HG03175 (cell line): Measurements from ENCODE around the gene NKAIN4.

Experiments used
- ATAC-seq: cut with Tn5 transposase; IDR thresholded peaks from one replicate; pipeline ENCODE4 v1.9.1; 2021; ENCODE audit warnings: mild to moderate bottlenecking, moderate library complexity; ENCODE audit not compliant: unreplicated experiment

Gene NKAIN4

DNA sequence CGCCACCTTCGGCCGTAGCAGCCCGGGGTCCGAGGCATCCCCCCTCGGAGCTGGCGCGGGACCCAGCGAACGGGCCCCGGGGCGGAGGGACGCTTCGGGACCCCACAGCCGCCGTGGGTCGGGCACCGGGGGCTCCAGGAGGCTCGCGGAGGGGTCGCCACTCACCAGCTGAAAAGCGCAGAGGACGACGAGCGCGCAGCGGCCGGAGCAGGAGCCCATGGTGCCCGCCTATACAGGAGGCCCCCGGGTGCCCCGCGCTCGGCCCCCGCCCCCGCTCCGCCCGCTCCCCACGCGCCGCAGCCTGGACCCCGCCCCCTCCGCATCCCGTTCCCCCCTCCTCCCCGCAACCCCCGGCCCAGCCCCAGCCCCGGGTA lies at the start of gene NKAIN4:
Gene NKAIN4, minus strand, starts transcription at position 232 of the 374 bp plus-strand sequence. Its CDS starts 13 bp downstream, at position 219.
- no peak for ATAC-seq

DNA sequence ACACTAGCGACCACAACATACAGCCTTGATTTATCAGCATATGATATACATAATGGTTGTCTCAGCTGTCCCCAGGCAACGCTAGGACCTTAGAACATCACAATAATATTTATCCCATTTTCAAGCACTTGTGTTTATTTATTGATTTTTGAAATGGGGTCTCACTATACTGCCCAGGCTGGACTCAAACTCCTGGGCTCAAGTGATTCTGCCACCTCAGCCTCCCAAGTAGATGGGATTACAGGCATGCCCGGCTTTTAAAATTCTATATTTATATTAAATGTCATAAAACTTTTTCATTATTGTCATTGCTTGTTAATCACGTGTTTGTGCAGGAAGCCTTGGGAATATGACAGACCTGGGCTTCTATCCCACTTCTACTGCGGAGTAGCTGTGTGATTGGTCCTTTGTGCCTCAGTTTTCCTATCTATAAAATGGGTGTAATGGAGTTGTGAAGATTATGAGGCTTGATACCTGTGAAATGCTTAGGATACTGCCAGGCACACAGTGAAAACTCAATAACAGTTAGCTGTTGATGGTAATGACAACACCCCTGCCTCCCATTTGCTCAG lies 48.9 kb upstream of the NKAIN4 start:
- ATAC-seq, result no peak

DNA sequence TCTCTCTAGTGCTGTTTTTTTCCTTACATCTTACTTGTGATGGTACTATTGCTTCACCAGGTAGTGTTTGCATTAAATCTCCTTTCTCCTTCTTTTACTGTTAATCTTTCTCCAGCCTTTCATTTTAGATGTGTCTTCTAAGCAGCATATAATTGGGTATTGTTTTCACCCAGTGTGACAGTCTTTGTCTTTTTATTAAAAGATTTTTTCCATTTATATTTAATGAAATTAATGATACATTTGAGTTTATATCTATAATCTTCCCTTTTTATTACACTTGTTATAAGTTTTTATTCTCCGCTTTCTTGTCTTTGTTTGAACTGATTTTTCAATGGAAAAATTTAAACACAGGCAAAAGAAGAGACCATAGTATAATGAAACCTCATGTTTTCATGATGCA lies 47.4 kb upstream of the NKAIN4 start:
- ATAC-seq, result no peak

DNA sequence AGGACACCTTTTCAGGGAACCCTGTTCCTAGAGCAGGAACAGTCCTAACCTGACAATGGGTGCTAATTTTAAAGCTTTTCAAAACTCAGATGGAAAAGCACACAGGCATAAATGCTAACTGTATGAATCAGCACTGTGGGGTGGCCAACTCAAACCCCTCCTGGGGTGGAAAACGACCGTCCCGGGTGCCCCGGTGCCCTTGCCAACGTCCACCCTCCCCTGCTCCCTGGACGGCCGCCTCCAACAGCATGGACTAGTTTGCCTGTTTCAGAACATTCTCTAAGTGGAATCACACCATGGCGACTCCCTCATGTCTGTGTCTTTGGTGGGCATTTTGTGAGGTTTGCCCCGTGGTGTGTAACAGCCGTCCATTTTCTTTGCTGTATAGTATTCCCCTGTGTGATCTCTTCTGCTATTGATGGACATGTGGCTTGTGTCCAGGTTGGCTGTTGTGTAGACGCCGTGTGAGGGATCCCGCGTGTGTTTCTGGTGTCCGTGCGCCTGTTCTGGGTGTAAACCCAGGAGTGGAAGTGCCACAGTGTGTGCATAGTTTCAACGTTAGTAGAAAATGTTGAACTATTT lies 44.6 kb upstream of the NKAIN4 start:
- no peak for ATAC-seq

DNA sequence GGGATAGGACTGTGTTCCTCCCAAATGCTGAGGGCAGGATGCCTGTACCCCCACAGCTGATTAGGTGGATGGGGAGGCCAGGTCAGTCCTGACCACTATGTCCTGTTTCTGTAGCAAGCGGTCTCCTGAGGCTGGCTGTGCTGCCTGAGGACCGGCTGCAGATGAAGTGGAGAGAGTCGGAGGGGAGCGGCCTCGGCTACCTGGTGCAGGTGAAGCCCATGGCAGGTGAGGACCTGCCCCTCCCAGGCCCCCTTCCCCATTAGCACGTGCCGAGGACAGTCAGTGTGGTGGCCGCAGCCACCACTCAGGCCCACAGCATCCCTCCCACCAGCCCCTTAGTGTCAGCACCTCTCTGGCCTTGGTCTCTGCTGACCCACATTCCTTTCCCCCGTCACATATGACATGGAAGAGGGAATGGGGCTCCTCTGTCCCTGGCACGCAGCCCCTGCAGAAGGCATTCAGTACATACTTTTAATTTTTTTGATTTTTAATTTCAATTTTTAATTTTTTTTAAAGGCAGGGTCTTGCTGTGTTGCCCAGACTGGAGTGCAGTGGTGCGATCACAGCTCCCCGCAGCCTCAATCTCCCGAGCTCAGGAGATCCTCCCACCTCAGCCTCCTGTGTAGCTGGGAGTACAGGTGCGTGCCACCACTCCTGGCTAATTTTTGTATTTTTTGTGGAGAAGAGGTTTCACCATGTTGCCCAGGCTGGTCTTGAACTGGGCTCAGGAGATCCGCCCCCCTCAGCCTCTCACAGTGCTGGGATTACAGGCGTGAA lies 43.7 kb upstream of the NKAIN4 start:
- no peak for ATAC-seq

DNA sequence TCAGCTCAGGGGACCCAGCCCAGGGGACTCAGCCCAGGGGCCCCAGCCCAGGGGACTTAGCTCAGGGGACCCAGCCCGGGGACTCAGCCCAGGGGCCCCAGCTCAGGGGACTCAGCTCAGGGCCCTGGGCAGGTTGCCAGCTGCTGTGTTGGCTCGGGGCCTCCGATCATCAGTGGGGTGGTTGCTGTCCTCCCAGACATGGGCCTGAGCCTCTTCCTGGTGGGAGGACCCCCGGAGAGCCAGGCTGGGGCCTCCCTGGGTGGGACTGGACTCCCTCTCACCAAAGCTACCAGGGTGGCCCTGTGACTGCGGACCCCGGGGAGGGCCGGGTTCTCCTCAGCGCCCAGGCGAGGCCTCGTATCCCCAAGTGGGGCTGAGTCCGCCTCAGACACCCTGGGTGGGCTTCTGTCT lies 43.1 kb upstream of the NKAIN4 start:
- no peak for ATAC-seq

DNA sequence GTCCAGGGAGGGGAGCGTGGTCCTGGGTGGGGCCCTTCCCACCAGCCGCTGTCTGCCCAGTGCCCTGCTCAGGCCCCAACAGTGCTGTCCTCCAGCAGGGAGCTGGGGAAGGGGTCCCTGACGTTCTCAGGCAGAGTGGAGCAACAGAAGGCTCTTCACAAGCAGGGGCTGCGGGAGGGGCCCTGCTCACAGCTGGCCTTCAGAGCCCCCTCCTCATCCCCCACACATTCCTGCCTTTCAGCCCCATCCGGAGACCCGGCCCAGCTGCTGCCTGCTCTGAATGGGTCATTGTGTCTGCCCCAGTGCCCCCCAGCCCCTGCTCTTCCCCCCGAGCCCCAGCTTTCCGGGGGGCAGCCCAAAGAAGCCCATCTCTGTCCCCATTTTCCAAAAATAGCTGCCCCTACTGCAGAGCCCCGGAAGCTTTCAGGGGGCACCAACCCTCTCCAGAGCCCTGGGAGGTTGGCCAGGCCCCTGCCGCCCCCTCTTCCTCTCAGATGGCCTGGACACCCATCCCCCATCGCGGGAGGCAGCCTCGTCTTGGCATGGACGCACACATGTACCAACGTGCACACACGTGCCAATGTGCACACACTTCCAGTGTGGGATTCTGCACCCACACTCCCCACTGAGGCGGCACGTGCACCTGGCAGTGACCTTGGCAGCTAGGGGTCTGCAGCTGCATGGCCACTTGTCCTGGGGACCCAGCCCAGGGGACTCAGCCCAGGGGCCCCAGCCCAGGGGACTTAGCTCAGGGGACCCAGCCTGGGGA lies 42.5 kb upstream of the NKAIN4 start:
- ATAC-seq, result no peak

DNA sequence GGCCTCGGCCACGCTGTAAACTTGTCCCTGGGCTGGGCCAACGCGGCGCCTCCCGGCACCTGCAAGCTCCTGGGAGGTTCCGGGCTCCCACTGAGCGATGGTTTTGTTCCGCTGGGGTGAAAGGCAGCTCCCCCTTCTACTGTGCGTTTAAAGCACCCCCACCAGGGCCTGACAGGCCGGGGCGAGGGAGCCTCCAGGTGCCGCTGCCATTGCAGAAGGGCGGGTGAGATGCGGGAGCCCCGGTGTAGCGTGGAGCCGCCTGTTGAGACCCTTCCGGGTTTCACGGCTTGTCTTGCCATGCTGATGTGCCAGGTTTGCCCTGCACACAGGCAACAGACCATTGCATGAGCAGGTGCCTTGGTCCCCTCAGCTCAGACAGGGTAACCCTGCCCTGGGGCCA lies 41.6 kb upstream of the NKAIN4 start:
- ATAC-seq, result no peak

DNA sequence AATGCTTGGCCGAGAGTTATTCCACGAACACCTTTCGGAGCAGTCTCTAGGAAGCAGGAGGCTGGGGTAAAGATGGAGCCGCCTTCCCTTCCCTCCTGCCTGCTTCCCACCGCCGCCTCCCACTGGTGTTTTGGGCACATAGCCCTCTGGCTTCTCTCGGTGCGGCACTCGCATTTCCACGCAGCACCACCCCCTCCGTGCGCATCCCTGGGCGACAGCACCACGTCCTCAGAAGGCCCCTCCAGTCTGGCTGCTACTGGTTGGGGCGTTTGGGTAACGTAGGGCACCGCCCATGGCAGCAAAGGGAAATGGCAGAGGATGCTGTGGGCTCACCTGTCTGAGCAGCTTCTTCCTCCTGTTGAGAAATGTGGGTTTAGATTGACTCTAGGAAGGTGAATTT lies 41.2 kb upstream of the NKAIN4 start:
- ATAC-seq, result no peak

DNA sequence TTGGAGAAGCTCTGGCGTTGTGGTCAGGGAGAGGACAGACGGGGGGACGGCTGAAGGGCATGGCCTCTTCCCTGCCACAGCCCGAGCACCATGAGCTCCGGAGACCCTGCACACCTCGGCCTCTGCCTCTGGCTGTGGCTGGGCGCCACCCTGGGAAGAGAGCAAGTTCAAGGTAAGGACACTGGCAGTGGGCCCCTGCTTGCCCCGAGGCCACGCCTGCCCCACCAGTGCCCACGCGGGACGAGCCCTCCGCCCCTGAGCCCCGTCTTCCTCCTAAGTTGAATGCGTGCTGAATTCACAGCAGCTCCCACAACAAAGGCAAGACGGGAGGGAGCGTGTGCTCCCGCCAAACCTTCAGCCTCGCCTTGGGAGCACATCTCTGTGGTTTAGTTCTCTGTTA lies 40.8 kb upstream of the NKAIN4 start:
- no peak for ATAC-seq

DNA sequence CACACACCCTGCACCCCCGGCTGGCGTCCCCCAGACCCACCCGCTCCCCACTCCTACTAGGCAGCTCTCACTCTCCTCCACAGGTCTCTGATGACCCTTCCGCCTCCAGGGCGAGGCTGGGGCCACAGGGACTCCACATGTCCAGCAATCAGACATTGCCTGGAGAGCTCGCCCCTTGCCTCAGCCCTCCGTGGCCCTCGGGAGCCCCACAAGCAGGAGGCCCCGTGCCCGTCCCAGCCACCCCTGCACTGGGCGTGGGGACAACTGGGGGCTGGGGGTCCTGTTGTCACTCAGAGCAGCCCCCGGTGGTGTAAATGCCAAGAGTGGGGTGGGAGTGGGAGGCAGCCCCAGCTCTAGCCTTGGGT lies 40.3 kb upstream of the NKAIN4 start:
- ATAC-seq, result no peak

DNA sequence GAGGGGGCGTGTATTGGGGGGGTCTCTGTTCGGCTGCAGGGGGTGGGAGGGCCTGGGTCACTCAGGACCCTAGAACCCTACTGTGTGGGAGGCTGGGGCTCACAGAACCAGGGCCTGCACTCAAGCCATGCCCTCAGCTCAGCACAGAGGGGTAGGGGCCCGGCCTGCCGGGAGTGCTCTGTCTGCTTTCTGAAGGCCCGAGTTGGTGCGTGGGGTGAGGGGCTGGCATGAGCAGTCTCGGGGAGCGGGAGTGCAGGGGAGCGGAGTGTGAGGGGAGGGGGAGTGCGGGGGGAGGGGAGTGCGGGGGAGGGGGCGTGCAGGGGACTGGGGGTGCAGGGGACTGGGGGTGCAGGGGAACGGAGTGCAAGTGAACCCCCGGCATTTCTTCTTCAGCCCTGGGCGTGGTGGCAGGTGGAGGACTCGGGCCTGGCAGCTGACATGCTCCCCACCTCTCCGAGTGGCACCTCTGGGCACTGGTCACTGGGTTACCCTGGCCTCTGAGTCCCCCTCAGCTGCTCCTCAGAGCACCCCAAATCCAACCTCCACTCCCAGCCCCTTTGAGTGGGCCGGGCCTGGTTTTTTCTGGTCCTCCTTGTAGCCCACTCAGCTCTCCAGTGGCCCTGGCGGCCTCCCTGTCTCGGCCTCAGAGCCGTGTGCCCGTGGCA lies 39.7 kb upstream of the NKAIN4 start:
- no peak for ATAC-seq

DNA sequence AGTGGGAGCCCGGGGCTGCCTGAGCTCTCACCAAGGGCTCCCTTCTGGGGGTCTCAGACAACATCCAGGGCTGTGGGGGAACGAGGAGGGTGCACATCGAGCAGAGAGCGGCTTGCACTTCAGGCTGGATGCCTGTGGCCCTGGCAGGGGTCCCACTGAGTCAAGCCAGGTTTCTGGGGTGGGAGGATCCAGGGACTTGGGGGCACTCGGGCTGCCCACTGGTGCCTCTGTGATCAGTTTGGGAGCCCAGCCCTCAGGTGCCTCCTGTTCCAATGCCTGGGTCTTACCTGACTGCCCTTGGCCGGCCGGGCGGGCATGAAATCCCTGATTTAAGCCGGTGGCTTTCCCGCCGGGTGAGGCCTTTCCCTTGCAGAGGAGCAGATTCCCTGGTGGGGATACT lies 39.2 kb upstream of the NKAIN4 start:
- ATAC-seq, result no peak

DNA sequence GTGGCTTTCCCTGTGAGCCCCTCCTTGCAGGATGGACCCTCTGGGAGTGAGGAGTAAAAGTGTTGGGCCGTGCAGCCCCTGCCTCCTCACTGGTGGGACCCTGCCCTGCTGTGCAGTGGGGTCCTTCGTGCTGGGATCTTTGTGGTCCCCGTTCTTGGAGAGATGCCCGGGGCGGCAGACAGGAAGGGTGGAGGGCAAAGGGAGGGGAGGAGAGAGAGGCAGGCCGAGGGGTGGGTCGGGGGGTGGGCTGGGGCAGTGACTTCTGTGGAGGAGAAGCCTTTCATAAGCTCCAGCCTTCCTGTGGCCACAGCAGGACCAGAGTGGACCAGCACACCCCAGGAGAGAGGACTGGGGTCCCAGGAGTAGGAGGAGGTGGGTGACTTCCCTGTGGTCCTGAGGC lies 38.6 kb upstream of the NKAIN4 start, which contains the start of gene COL20A1:
Gene COL20A1, plus strand, starts transcription at position 283 of the 400 bp plus-strand sequence. CDS start 1,922 bp downstream, outside the sequence.
- no peak for ATAC-seq

DNA sequence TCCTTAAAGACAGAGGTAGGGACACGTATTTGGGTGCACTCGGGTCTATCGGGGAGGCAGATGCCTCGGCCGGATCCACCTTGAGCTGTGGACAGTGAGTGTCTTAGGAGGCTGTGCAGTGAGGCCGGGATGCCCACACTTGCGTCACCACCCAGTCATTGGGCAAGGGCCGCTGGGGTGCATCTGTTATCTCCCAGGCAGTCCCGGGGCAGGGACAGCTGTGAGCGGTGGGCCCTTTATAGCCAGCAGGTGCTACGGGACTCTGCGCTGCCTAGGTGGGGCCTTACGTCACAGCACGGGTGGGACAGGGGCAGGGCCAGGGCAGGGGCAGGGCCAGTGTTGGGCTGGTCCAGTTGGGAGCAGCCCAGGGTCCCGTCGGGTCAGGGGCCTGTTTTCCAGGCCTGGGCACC lies 38.0 kb upstream of the NKAIN4 start:
- ATAC-seq, result no peak

DNA sequence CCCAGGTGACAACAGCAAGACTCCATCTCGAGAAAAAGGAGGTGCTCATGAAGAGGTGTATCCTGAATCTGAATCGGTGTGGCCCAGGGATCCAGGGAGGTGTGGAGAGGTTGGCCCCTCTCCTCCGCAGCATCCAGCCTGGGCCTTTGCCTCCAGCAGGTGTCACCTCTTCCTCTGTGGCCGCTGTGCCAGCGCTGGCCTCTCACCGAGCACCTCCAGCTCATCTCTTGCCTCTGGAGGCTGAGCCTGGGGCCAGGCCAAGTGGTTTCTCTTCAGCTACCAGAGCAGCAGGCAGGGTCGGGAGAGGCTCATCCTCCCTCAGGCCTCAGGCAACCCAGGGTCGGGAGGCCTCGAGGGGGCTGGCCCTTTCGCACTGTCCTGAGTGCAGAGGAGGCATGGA lies 37.5 kb upstream of the NKAIN4 start:
- no peak for ATAC-seq

DNA sequence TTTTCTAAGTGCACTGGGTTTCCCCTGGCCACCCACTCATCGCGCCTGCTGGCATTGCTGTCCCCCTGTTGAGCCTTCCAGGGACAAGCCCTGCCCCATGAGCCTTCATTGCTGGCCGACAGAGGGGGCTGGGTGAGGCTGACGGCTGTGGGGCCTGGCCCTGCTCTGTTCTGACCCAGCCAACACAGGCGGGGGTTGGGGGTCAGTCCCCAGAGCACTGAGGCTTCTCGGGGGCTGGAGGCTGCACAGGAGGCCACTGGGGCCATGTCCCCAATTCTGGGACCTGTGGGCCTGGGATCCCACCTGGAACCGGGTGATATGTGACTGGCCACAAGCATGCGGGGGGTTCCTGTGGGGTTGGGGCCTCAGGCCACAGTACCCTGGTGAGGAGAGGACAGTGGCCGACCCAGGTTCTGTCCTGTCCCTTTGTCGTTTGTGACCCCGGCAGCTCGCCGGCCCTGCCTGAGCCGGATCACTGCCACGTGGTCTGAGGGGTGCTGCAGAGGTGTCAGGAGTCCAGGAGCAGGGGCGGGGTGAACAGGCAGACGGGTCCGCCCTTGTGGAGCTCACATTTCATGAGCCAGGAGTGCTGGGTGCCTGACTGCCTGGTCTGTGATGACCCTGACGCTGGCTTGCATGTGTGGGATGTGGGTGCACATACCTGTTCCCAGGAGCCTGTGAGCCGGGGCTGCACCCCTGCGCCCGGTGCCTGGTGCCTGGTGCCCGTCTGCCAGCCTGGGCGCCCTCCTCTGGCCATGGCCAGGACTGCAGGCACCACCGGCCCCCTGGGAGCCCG lies 36.6 kb upstream of the NKAIN4 start:
- ATAC-seq, result no peak

DNA sequence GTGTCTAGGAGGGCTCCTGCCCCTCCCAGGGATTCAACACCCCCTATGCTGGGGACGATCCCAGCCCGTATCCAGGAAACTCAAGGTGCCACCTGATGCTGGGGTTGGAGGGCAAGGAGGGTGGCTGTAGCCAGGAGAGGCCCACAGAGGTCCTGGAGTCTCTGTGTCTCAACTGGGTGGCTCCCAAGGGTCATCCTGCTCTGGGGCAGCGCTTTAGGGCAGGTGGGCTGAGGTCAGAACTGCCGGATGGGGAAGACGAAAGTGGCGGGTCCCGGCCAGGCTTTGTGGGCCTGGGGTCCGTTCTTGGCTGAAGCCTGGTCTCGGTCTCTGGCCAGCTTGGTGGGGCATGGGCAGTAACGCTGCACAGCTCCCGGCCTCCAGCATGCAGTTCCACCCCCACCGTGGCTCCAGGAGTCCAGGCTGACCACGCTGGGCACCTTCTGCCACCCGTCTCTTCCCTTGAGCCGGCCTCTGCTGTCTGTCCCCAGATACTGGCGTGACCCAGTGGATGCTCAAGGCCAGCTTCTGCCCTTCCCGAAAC lies 35.9 kb upstream of the NKAIN4 start:
- ATAC-seq, result no peak

DNA sequence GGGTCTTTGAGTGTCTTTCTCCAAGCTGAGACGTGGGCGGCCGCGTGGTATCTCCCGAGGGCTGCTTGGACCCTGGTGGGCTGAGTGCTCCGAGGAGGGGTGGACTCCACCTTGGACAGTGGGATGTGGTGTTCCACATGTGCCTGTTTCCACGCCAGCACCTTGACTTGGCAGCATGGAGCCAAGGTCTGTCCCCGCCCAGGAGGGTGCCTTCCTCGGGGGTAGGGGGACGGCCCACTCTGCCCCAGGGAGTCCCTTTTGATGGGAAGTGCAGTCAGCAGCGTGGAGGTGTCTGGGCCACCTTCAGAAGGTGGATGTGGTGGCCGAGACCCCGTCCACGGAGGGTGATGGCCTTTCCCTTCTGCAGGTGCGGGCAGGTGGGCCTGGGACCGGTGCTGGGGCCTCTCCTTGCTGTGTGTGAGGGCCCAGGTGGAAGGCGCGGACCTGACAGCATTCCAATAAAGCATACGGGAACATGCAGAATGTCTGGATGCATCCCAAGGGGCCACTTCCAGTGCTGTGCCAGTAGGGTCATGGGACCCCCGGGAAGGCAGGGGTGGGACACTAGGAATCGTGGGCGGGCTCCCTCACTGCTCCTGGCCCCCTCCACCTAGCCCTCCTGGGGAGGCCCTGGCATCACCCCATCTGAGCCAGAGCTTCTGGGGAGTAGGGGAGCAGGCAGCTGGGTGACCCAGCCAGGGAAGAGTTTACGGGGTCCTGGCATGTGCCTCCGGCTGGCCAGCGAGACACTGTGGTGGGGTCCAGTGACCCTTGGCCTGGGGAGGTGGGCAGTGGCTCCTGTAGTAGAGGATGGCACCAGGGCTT lies 35.3 kb upstream of the NKAIN4 start:
- ATAC-seq, result no peak
